Cardiac muscle cell (in vitro differentiated cells and primary cell): ENCODE data around the gene TXNRD2. TPM values are rescaled to one million over a fixed set of nuclear protein-coding genes. Genes with fewer than 3 reads are reported as not detected.

Experiments used
- DNase-seq, 2 donors: peaks; one replicate each; pipeline versions ENCODE4 v3.0.0 to v3.0.0-alpha.2; 2010 to 2017; ENCODE audit warnings: low read depth in 1 of 2, low spot score in 1 of 2
- H3K27ac ChIP-seq: fragments of 200-600 bp; sonication (generic); 2 replicates; pipeline ENCODE4 v1.5.1; 2016
- H3K27me3 ChIP-seq: fragments of 200-600 bp; sonication (generic); 2 replicates; pipeline ENCODE4 v1.6.0; 2016; ENCODE audit warnings: control low read depth
- H3K36me3 ChIP-seq: fragments of 200-600 bp; sonication (generic); 2 replicates; pipeline ENCODE4 v1.5.1; 2016; ENCODE audit warnings: control low read depth
- H3K4me1 ChIP-seq: fragments of 200-600 bp; sonication (generic); 2 replicates; pipeline ENCODE4 v1.8.1; 2017; ENCODE audit warnings: low read depth, mild to moderate bottlenecking, mixed run types
- H3K4me3 ChIP-seq: fragments of 200-600 bp; sonication (generic); 2 replicates; pipeline ENCODE4 v1.5.1; 2016; ENCODE audit warnings: mild to moderate bottlenecking
- H3K9me3 ChIP-seq: fragments of 200-600 bp; sonication (generic); 2 replicates; pipeline ENCODE4 v1.5.1; 2017; ENCODE audit warnings: low read depth, mild to moderate bottlenecking, control low read depth
- CTCF ChIP-seq: IDR thresholded peaks from 2 replicates; pipeline ENCODE4 v1.5.1; 2012; ENCODE audit warnings: low read depth, mild to moderate bottlenecking, low read length
- polyA plus RNA-seq: library from polyadenylated mRNA; unstranded; fragments of >200 nt; fragmentation: Nextera tagmentation; extraction: Ambion mirVana; gene quantifications from 2 replicates; pipeline ENCODE4 v1.2.1, GENCODE V29; 2016
- total RNA-seq: library from RNA; depleted of rRNA; stranded (reverse); fragments of >200 nt; gene quantifications from 2 replicates; pipeline ENCODE4 v1.2.3, GENCODE V29; 2016

TXNRD2 gene
- total and polyA plus RNA-seq, 2 experiments from 2014 or later, result 15.6 to 21.2 TPM

GRCh38 chr22:19988965-19989724, 47.5 kb upstream of the TXNRD2 start:
- TF ChIP-seq CTCF, result no peak
- H3K27ac ChIP-seq, result no peak overlapping the region
- no peaks in the 10 kb centered on the region for H3K36me3 ChIP-seq
- no peak overlapping the region for H3K4me3 ChIP-seq
- no peaks in the 10 kb centered on the region for H3K9me3 ChIP-seq
- H3K4me1 ChIP-seq, result no peaks in the 10 kb centered on the region
- H3K27me3 ChIP-seq, result no peaks in the 10 kb centered on the region
- DNase-seq, result no peak

- no peak overlapping the region for H3K27ac ChIP-seq
- H3K4me1 ChIP-seq, result no peaks in the 10 kb centered on the region
- H3K27me3 ChIP-seq, result no peaks in the 10 kb centered on the region
- DNase-seq, result no peak
- no peak overlapping the region for H3K4me3 ChIP-seq
- TF ChIP-seq CTCF, result no peak
- no peaks in the 10 kb centered on the region for H3K9me3 ChIP-seq
- no peaks in the 10 kb centered on the region for H3K36me3 ChIP-seq
Measured at GRCh38 chr22:19988331-19988808, 46.8 kb upstream of the TXNRD2 start.

GRCh38 chr22:19987394-19988306, 46.0 kb upstream of the TXNRD2 start:
- no peak overlapping the region for H3K4me3 ChIP-seq
- DNase-seq, result no peak
- no peaks in the 10 kb centered on the region for H3K4me1 ChIP-seq
- no peaks in the 10 kb centered on the region for H3K27me3 ChIP-seq
- TF ChIP-seq CTCF, result no peak
- H3K36me3 ChIP-seq, result no peaks in the 10 kb centered on the region
- no peaks in the 10 kb centered on the region for H3K9me3 ChIP-seq
- no peak overlapping the region for H3K27ac ChIP-seq

GRCh38 chr22:19986410-19987341, 45.1 kb upstream of the TXNRD2 start:
- Histone ChIP-seq H3K27me3 (no peaks in the 10 kb centered on the region), H3K4me3 (peak overlapping the region; percentile 68), H3K4me1 (no peaks in the 10 kb centered on the region), H3K27ac (no peak overlapping the region), H3K9me3 (no peaks in the 10 kb centered on the region), H3K36me3 (no peaks in the 10 kb centered on the region)
- DNase-seq, result peak; percentile 75 to 89
- TF ChIP-seq CTCF, result no peak

GRCh38 chr22:19986011-19986409, 44.4 kb upstream of the TXNRD2 start:
- Histone ChIP-seq H3K27ac (no peak overlapping the region), H3K36me3 (no peaks in the 10 kb centered on the region), H3K4me1 (no peaks in the 10 kb centered on the region), H3K9me3 (no peaks in the 10 kb centered on the region), H3K4me3 (peak overlapping the region; percentile 68), H3K27me3 (no peaks in the 10 kb centered on the region)
- DNase-seq, result no peak
- TF ChIP-seq CTCF, result no peak
